Activated CD4-positive, alpha-beta T cell treated with anti-CD3 and anti-CD28 coated beads for 1 hour (primary cell): ENCODE data around the gene BTN3A1.
A peak's percentile ranks its signal among the peaks of the same experiment; 100 is the strongest.
"Not testable (repeated sequence)": the region's sequence is repeated elsewhere in the genome, so short reads cannot be mapped to it uniquely, and the experiment has no call there.

ENCODE experiments used
- DNase-seq: peaks from one replicate; pipeline ENCODE4 v3.0.0-alpha.2; 2020

The BTN3A1 gene

GRCh38 chr6:26445934-26446667 is 44.0 kb downstream of the BTN3A1 start:
- DNase-seq: no peak

- DNase-seq: no peak
These were observed 45.2 kb downstream of the BTN3A1 start for GRCh38 chr6:26447257-26447656.

DNA sequence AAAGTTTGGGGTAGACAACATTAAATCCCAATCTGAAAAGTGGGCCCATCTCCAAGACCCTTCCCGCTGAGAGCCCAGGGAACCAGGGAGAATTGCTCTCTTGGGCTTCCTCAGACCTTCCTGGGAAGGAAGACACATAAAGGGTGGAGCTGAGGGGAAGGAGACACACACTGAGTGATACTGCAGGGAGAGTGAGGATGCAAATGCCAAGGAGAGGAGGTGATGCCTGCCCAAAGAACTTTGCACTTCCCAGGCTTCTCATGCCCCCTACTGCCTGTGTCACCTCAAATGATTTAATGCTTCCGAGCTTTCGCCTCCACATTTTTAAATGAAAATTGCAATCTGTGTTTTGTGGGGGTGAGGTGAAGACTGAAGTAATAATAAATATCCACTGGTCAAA is 48.2 kb downstream of the BTN3A1 start:
- no peak for DNase-seq

GRCh38 chr6:26452631-26453235 is 50.7 kb downstream of the BTN3A1 start:
- DNase-seq: no peak

DNA sequence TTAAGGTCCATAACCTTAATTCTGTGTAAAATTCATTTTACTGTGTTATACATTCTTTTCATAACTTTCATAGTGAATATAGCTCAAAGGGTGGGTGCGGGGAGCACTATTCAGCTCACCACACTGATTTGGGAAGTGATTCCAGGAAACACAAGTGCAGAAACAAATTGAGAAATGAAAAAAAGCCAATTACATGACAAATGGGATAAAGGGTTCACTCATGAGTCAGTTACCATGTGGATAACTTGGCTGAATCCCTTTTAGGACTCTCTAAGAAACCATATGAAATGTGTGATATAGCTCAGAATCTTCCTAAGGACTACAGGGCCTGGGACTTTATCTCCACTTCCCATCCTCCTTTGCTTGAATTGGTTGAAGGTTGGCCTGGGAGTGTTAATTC is 52.6 kb downstream of the BTN3A1 start:
- no peak for DNase-seq

DNA sequence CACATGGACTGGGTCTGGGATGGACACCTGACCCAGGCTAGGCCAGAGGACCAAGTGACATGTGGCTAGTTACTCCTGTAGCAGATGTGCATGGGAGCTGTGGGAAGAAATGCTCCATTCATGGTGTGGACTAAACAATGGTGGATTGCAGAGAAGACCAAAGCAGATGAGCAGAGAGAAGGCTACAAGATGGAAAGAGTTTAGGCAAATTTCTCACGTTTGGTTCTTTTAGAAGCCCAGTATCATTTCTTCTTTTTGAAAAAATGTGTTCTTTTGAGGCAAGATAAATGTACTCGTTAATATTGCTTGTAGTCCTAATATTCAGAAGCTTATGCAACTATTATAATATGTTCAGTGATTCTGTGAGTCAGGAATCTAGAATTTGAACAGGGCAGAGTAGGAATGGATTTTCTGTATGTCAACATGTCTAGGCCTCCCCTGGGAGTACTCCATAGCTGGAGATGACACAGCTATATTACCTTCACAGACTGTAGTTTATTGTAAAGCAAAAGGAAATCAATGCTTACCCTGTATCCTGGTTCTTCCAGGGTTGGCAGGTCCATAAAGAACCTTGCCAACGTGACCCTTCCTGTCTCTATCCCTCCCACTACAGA is 53.4 kb downstream of the BTN3A1 start:
- DNase-seq: no peak

- no peak for DNase-seq
These were observed 55.3 kb downstream of the BTN3A1 start for GRCh38 chr6:26457264-26457805.

DNA sequence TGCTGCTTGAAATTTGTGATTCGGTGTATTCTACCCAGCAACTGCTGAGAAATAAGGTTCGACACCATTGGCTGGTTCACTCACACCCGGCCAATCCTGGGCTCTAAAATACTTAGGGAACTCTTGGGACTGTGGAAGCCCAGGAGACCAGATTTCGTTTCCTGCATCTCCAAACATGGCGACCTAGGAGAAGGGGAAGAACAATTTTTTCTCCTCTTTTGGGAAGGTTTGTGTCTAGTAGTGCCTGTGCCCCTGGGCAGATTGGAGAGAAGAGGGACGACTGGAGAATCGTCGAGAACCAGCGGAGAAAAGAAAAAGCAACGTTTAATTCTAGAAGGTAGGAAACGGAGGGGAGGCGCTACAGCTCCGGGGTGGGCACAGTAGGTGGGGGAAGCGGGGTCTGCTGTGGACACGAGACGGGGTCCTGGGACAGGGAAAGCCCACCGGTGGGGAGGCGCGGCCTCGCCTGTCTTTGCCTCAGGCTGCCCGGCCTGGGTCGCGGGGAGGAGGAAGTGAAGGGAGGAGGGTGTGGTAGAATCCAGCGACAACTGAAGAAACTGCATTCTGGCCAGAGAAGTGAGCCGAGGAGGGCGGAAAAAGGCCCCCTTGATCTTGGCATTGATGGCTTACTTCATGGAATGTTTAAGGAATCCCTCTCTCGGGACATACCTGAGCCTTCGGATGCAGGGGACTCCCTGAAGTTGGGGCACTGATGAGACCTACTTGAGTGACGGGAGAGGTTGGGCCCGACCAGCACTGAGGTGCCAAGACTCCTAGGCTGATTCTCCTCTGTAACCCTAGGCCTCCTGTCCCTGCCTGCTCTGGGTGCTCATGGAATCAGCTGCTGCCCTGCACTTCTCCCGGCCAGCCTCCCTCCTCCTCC is 56.0 kb downstream of the BTN3A1 start, which contains the start of gene BTN2A1:
Gene BTN2A1 (plus strand): TSS at position 150 of the 883 bp plus-strand sequence. CDS start 682 bp downstream, at position 832.
- peak; percentile 45 for DNase-seq

GRCh38 chr6:26459023-26459810 is 57.1 kb downstream of the BTN3A1 start:
- no peak for DNase-seq

GRCh38 chr6:26461353-26461752 is 59.3 kb downstream of the BTN3A1 start:
- not testable (repeated sequence) for DNase-seq

GRCh38 chr6:26464014-26464413 is 61.9 kb downstream of the BTN3A1 start:
- no peak for DNase-seq

DNA sequence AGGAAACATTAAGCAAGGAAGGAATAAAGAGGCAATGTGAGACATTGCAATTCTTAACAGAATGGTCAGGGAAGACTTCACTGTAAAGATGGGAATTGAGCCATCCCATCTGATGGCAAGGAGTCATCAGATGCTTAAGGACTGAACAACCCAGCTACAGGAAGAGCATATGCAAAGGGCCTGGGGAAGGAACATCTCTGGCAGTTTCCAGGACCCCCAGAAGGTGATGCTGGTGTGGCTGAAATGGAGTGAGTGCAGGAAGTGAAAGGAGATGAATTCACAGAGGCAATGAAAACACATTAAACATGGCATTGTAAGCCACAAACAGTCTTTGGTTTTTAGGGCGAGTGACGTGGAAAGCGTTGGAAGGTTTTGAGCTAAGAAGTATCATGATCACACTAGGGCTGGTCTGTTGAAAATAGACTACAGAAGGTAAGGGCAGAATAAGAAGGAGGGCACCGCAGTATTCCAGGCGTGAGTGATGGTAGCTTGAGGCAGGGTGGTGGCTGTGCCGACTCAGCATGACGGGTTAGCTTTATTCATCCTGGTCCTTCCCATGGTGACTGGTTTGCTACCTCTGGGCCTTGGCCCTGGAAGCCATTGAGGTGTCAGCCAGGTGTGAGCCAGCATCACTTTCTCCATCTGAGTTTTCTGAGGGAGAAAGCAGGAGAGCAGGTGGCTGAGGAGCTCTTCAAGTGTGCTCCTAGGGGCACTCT is 62.5 kb downstream of the BTN3A1 start:
- no peak for DNase-seq
